GM23248 (cell line): ENCODE measurements around the gene SLAIN2. TPM values are rescaled to one million over a fixed set of nuclear protein-coding genes. Genes with fewer than 3 reads are reported as not detected.

ENCODE experiments used
- DNase-seq: peaks from one replicate; pipeline ENCODE4 v3.0.0-alpha.2; 2015
- H2AFZ ChIP-seq: fragments of 200-600 bp; sonication (generic); 2 replicates; pipeline ENCODE4 v1.6.1; 2016; ENCODE audit warnings: antibody characterized with exemption
- H3F3A ChIP-seq: fragments of 200-600 bp; sonication (generic); 2 replicates; pipeline ENCODE4 v1.6.1; 2016; ENCODE audit warnings: mild to moderate bottlenecking, antibody characterized with exemption, mixed run types; ENCODE audit not compliant: insufficient read depth
- H3K27ac ChIP-seq: fragments of 200-600 bp; sonication (generic); 2 replicates; pipeline ENCODE4 v1.5.1; 2016; ENCODE audit warnings: mild to moderate bottlenecking
- H3K27me3 ChIP-seq: fragments of 200-600 bp; sonication (generic); replicated peaks from 2 replicates; pipeline ENCODE4 v1.6.1; 2016; ENCODE audit warnings: mild to moderate bottlenecking; ENCODE audit not compliant: insufficient read depth
- H3K36me3 ChIP-seq: fragments of 200-600 bp; sonication (generic); 2 replicates; pipeline ENCODE4 v1.6.1; 2016; ENCODE audit warnings: low read depth, mild to moderate bottlenecking
- H3K4me1 ChIP-seq: fragments of 200-600 bp; sonication (generic); 2 replicates; pipeline ENCODE4 v1.6.1; 2016; ENCODE audit warnings: mild to moderate bottlenecking; ENCODE audit not compliant: insufficient read depth
- H3K4me2 ChIP-seq: fragments of 200-600 bp; sonication (generic); one replicate; pipeline ENCODE4 v1.6.1; 2016; ENCODE audit warnings: mild to moderate bottlenecking; ENCODE audit not compliant: unreplicated experiment
- H3K4me3 ChIP-seq: fragments of 200-600 bp; sonication (generic); 2 replicates; pipeline ENCODE4 v1.5.1; 2016; ENCODE audit warnings: mild to moderate bottlenecking
- H3K79me2 ChIP-seq: fragments of 200-600 bp; sonication (generic); 2 replicates; pipeline ENCODE4 v1.6.1; 2016; ENCODE audit warnings: mild to moderate bottlenecking; ENCODE audit not compliant: insufficient read depth
- H3K9ac ChIP-seq: fragments of 200-600 bp; sonication (generic); 2 replicates; pipeline ENCODE4 v1.6.1; 2016; ENCODE audit warnings: mild to moderate bottlenecking
- H3K9me2 ChIP-seq: fragments of 200-600 bp; sonication (generic); 2 replicates; pipeline ENCODE4 v1.6.1; 2016; ENCODE audit warnings: mixed run types, mild to moderate bottlenecking, moderate library complexity; ENCODE audit not compliant: insufficient read depth
- H3K9me3 ChIP-seq: fragments of 200-600 bp; sonication (generic); one replicate; pipeline ENCODE4 v1.6.1; 2017; ENCODE audit warnings: low read depth
- H4K20me1 ChIP-seq: fragments of 200-600 bp; sonication (generic); 2 replicates; pipeline ENCODE4 v1.6.0; 2016; ENCODE audit not compliant: insufficient read depth
- EZH2 ChIP-seq: fragments of 200-600 bp; sonication (generic); IDR thresholded peaks from 2 replicates; pipeline ENCODE4 v1.6.1; 2018; ENCODE audit warnings: antibody characterized with exemption, mild to moderate bottlenecking; ENCODE audit not compliant: insufficient read depth, poor library complexity, severe bottlenecking
- EZH2phosphoT487 ChIP-seq: fragments of 200-600 bp; sonication (generic); IDR thresholded peaks from 2 replicates; pipeline ENCODE4 v1.6.1; 2018; ENCODE audit warnings: antibody characterized with exemption, moderate library complexity, mild to moderate bottlenecking, low read depth; ENCODE audit not compliant: insufficient read depth
- WGBS, 2 experiments: methylation state at CpG; one replicate each; pipeline ENCODE4 v1.1.6; 2015 to 2017; ENCODE audit warnings: low lambda C conversion rate in 2 of 2, low coverage in 1 of 2; ENCODE audit errors: missing lambda C conversion rate in 2 of 2; 5-methylcytosine and 5-hydroxymethylcytosine counted together
- in situ Hi-C: fragments of 300-500 bp; cut with MboI; formaldehyde crosslinking; loops from 2 replicates; pipeline ENCODE4 v1.15.0; 2020
- polyA plus RNA-seq: library from polyadenylated mRNA; unstranded; fragments of >200 nt; fragmentation: Nextera tagmentation; extraction: Ambion mirVana; gene quantifications from 2 replicates; pipeline ENCODE4 v1.2.1, GENCODE V29; 2016
- total RNA-seq: library from RNA; depleted of rRNA; stranded (reverse); fragments of >200 nt; shearing (Covaris generic); gene quantifications from 2 replicates; pipeline ENCODE4 v1.2.3, GENCODE V29; 2014

Gene SLAIN2
- total and polyA plus RNA-seq, 2 experiments from 2014 or later = 41.9 to 60.4 TPM

DNA sequence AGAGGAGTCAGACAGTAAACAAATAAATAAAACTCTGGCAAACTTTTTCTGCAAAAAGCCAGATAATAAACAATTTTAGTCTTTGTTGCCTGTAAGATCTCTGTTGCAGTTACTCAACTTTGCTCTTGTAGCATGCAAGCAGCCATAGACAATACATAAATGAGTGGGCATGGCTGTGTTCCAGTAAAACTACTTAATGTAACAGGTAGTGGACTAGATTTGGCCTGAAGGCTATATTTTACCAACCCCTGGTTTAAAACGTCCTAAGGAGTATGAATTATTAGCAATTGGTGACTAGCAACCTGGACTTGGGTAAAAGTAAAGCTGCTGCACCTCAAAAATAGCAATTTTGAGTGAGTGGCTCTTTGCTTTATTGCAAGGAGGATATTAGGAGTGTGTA, 30.9 kb downstream of the SLAIN2 start:
- Histone ChIP-seq H3K9me2 (no peaks in the 10 kb centered on the region), H2AFZ (no peak overlapping the region), H3K4me3 (no peak overlapping the region), H3K36me3 (no peaks in the 10 kb centered on the region), H3K4me2 (no peak overlapping the region), H3K4me1 (peaks cover 25% of the 10 kb centered on the region), H4K20me1 (no peaks in the 10 kb centered on the region; the same call in 1 of the 2 replicates), H3K9me3 (no peaks in the 10 kb centered on the region), H3K79me2 (peaks cover 86% of the 10 kb centered on the region), H3K27me3 (no peaks in the 10 kb centered on the region), H3K27ac (no peak overlapping the region), H3K9ac (no peak overlapping the region), H3F3A (peaks cover 18% of the 10 kb centered on the region)
- in situ Hi-C loops = no loop called here
- DNase-seq = no peak
- 52 to 71% methylated on average over 1 of the region's 1 CpG for WGBS, 2 experiments
- TF ChIP-seq EZH2phosphoT487 (no peak), EZH2 (no peak)

DNA sequence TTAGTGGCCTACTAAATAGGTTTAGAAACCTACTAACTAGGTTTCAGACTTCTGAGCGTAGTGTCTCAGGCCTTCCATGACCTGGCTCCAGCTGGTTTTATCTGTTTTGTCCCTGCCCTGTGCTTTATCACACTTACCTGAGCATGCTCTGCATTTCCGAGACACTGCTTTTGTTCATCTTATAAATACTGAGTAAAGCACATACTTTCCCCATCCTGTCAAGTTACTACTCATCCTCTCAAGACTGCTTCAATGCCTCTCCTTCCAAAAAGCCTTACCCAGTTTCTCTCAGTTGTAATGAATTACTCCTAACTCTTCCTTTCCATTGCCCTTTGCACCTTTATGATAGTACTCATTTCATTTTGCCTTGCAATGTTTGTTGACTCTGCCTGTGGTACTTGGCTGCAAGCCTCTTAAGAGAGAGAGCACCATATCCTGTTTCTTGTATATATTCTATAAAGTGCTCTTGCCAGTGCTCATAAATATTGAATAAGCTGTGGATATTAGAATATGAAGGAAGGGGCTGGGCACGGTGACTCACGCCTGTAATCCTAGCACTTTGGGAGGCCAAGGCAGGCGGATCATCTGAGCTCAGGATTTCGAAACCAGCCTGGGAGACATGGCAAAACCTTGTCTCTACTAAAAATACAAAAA, 34.4 kb downstream of the SLAIN2 start:
- Histone ChIP-seq H3K27me3 (no peaks in the 10 kb centered on the region), H3K36me3 (0 out of 2 replicates have a peak, but pooled peaks cover 5% of the 10 kb centered on the region), H3K9me3 (no peaks in the 10 kb centered on the region), H3K4me2 (peak overlapping the region; percentile 4), H4K20me1 (no peaks in the 10 kb centered on the region), H3K27ac (peak overlapping the region; percentile 76), H3F3A (peaks cover 28% of the 10 kb centered on the region), H3K4me3 (no peak overlapping the region), H3K9ac (no peak overlapping the region), H3K79me2 (peaks cover 86% of the 10 kb centered on the region), H2AFZ (no peak overlapping the region), H3K4me1 (peaks cover 29% of the 10 kb centered on the region), H3K9me2 (no peaks in the 10 kb centered on the region)
- peak; percentile 80 for DNase-seq
- in situ Hi-C loops = no loop called here
- 50 to 58% methylated on average over 6 of the region's 6 CpGs for WGBS, 2 experiments
- TF ChIP-seq EZH2 = no peak
- TF ChIP-seq EZH2phosphoT487 = no peak

DNA sequence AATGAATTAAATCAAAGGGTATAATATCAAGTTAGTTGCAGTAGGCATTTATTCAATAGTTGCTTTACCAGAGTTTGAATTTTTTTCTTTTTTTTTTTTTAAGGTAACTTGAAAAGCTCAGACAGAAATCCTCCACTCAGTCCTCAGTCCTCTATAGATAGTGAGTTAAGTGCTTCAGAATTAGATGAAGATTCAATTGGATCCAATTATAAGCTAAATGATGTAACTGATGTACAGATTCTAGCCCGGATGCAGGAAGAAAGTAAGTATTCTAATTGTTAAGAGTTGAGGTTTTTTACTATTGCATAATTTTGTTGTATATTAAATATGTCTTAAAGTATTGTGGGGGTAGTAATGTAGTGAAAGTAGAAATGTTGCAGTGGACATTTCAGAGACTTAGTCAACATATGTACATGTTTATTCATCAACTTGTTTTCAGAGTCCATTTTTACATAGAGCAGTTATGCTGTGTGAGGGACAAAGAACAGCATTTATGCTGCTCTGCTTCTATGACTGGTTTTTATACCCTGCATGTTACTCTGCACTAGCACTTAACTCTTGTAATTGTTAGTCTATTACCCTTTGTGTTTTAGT, 38.4 kb downstream of the SLAIN2 start:
- H3K27ac ChIP-seq = no peak overlapping the region
- no peak overlapping the region for H3K9ac ChIP-seq
- H3K36me3 ChIP-seq = peaks cover 17% of the 10 kb centered on the region; the same call in 1 of the 2 replicates
- no peaks in the 10 kb centered on the region for H3K9me2 ChIP-seq
- H4K20me1 ChIP-seq = no peaks in the 10 kb centered on the region
- no peaks in the 10 kb centered on the region for H3K9me3 ChIP-seq
- H3F3A ChIP-seq = peaks cover 28% of the 10 kb centered on the region
- DNase-seq = no peak
- H3K27me3 ChIP-seq = no peaks in the 10 kb centered on the region
- peaks cover 84% of the 10 kb centered on the region for H3K79me2 ChIP-seq
- peaks cover 29% of the 10 kb centered on the region for H3K4me1 ChIP-seq
- 62 to 64% methylated on average over 1 of the region's 1 CpG for WGBS, 2 experiments
- no peak for TF ChIP-seq EZH2phosphoT487
- TF ChIP-seq EZH2 = no peak
- H2AFZ ChIP-seq = no peak overlapping the region
- no peak overlapping the region for H3K4me2 ChIP-seq
- no peak overlapping the region for H3K4me3 ChIP-seq
- in situ Hi-C loops = no loop called here

DNA sequence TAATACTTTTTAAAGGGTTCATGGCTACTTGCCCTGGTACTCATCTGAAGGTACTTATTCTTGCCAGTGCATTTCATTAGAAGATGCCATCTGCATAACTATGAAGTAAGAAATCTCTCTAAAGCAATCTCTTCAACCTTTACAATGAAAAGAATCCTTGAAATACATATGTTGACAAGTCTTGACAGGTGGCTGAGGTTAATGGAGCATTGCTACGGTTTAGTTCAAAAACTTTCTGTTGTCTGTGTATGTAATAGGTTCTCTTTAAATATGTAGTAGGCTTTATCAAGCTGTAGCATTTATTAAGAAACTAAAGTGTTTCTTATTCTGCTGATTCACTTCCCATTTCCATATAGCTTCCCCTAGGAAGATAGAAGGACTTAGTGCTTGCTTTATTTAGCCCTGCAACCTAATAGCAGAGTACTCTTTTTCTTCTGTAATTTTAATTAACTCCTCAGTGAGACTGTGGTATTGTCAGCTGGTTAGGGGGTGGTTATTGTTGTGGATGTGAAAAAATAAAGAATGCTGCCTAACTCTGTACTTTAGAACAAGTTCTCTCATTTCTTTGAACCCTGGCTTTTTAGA, 39.3 kb downstream of the SLAIN2 start:
- Histone ChIP-seq H3K79me2 (peaks cover 88% of the 10 kb centered on the region), H2AFZ (no peak overlapping the region), H4K20me1 (no peaks in the 10 kb centered on the region), H3K36me3 (peaks cover 24% of the 10 kb centered on the region; the same call in 1 of the 2 replicates), H3K4me3 (no peak overlapping the region), H3K4me1 (peaks cover 24% of the 10 kb centered on the region), H3F3A (peaks cover 23% of the 10 kb centered on the region), H3K9me3 (no peaks in the 10 kb centered on the region), H3K27me3 (no peaks in the 10 kb centered on the region), H3K4me2 (no peak overlapping the region), H3K27ac (no peak overlapping the region), H3K9me2 (no peaks in the 10 kb centered on the region), H3K9ac (no peak overlapping the region)
- in situ Hi-C loops = no loop called here
- 97% methylated on average over 1 of the region's 1 CpG for WGBS, 2 experiments
- no peak for DNase-seq
- TF ChIP-seq EZH2phosphoT487 (no peak), EZH2 (no peak)
